Measurements from ENCODE around the gene SSU72.

The SSU72 gene

GRCh38 chr1:1610796-1611195 lies 36.1 kb upstream of the SSU72 start:
- no peak for DNase-seq (ENCODE audit: low read depth)

DNA sequence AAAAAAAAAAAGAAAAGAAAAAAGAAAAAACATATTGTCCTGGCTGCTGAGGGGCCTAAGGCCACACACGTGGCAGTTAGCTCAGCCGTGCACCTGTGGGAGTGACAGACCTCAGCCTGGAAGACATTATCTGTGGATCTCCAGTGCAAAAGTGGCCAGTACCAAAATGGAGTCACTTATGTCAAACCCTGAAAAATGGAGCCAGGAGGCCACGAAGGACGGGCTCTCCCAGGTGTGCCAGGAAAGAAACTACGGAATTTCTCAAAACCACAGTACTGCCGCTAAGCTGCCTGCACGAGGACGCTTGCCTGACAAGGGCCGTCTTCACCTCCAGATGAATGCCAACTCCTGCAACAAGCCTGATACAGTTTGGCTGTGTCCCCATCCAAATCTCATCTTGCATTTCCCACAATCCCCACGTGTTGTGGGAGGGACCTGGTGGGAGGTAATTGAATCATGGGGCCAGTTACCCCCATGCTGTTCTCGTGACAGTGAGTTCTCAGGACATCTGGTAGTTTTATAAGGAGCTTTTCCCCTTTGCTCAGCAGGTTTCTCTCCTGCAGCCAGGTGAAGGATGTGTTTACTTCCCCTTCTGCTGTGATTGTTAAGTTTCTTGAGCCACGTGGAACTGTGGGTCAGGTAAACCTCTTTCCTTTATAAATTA lies 35.3 kb upstream of the SSU72 start:
- no peak for DNase-seq (ENCODE audit: low read depth)

DNA sequence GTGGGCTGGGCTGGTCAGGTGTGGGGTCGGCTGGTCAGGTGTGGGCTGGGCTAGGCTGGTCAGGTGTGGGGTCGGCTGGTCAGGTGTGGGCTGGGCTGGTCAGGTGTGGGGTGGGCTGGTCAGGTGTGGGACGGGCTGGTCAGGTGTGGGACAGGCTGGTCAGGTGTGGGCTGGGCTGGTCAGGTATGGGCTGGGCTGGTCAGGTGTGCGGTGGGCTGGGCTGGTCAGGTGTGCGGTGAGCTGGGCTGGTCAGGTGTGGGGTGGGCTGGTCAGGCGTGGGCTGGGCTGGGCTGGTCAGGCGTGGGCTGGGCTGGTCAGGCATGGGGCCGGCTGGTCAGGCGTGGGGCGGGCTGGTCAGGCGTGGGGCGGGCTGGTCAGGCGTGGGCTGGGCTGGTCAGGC lies 31.6 kb upstream of the SSU72 start:
- DNase-seq (ENCODE audit: low read depth): no peak

DNA sequence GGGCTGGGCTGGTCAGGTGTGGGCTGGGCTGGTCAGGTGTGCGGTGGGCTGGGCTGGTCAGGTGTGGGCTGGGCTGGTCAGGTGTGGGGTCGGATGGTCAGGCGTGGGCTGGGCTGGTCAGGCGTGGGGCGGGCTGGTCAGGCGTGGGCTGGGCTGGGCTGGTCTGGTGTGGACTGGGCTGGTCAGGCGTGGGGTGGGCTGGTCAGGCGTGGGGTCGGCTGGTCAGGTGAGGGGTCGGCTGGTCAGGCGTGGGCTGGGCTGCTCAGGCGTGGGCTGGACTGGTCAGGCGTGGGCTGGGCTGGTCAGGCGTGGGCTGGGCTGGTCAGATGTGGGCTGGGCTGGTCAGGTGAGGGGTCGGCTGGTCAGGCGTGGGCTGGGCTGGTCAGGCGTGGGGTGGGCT lies 31.1 kb upstream of the SSU72 start:
- no peak for DNase-seq (ENCODE audit: low read depth)

DNA sequence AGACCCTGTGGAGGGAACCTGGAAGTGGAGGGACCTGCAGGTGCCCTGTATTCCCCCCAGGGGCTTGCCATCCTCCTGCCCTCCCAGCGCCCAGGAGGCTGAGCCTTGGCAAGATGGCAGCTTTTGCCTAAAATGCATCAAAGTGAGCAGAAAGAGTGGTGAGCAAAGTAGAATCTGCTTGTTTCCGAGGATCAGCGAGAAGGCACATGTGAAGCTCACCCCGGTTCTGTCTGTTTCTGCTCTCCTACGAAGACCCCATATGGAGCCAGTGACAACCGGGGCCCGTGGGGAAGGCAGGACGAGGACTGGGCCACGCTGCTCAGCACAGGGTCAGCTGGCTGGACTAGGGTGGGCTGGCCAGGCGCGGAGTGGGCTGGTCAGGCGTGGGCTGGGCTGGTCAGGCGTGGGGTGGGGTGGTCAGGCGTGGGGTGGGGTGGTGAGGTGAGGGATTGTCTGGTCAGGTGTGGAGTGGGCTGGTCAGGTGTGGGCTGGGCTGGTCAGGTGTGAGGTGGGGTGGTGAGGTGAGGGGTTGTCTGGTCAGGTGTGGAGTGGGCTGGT lies 30.4 kb upstream of the SSU72 start:
- DNase-seq (ENCODE audit: low read depth): no peak

DNA sequence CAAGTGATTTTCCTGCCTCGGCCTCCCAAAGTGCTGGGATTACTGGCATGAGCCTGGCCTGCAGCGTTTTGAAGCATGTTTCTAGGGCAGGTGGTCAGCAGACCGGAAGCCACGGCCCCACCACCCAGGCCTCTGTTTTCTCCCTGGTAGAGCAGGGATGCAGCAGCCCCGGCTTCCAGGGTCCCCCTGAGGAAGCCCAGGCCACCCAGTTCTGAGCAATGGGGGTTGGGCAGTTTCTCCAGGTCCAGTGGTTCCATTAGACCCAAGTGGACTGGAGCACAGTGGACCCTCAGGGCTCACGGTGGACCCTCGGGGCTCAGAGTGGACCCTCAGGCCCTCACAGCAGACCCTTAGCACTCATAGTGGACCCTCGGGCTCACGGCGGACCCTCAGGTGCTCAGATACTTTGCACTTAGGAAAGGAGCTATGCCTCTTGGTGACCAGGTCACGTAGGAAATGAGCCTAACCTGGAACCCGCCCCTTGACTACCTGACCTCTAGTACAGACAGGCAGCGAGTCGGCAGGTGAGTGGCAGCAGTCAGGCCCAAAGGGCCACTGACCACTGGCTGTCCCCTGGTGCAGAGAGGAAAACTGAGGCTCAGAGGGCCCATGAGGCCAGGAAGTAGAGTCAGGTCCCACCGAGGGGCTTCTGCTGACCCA lies 29.8 kb upstream of the SSU72 start:
- no peak for DNase-seq (ENCODE audit: low read depth)

DNA sequence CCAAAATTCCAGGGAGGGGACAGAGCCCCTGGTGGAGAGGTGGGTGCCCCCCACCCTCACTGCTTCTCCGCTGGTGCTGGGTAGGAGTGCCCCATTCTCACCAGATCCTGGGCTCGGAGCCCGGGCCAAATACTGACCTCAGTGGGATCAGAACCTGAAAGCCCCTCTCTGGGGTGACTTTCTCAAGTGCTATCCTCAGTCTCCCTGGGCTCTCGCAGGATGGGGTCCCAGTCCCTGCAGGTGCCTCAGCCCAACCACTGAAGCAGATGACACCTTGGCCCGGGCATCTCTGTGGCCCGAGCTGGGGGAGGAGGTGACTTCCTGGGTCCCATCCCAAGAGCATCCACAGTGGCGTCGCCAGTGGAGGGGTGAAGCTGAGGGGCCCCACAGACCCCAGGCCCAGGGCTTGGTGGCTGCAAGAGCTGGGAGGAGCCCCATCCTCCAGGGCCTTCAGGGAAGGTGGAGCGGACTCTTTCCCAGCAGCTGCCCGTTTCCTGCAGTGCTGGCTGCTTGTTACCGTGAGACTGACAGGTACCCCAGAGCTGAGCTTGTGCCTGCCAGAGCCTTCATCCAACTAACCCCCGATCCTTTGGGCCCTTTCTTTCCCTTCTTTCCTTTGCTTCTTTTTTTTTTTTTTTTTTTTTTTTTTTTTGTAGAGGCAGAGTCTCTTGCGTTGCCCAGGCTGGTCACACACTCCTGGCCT lies 29.2 kb upstream of the SSU72 start:
- no peak for DNase-seq (ENCODE audit: low read depth)

GRCh38 chr1:1602968-1603506 lies 28.4 kb upstream of the SSU72 start:
- no peak for DNase-seq (ENCODE audit: low read depth)

DNA sequence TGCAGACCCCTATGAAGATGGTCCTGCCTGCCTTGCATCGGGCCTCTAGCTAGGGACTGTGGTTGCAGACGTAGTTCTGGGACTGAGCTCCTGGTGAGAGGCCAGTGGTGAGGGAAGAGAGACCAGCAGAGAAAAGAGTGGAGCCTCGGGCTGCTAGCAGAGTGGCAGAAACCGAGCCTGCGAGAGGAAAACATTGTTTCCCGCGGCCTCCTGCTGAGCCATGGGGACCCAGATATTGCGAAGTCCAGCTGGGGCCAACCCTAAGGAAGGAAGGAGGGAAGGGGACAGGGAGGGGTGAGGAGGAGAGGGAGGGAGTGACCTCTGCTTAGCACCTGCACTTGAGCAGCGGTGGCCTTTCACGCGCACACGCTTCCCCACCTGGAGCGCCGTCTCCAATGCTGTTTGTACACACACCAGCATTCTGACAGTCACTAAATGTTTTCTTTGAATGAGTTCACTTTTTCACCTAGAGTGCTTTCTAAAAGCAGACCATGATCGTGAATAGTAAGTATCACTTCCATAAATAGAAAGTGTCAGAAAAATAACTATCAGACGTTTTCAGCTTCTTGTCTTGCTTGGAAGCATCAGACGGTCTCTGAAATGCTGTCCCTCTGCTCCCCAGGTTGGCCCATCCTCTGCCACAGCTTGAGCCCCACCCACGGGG lies 27.8 kb upstream of the SSU72 start:
- no peak for DNase-seq (ENCODE audit: low read depth)

GRCh38 chr1:1601564-1602303 lies 27.1 kb upstream of the SSU72 start:
- DNase-seq (ENCODE audit: low read depth): no peak

- no peak for DNase-seq (ENCODE audit: low read depth)
Observed at GRCh38 chr1:1600861-1601563, 26.3 kb upstream of the SSU72 start.

- DNase-seq (ENCODE audit: low read depth): no peak
Observed at GRCh38 chr1:1599935-1600860, 25.5 kb upstream of the SSU72 start, which contains the start of gene FNDC10. FNDC10 (minus strand) TSS chr1:1600135; CDS start chr1:1600015, 120 bp downstream.

GRCh38 chr1:1599030-1599934 lies 24.6 kb upstream of the SSU72 start:
- DNase-seq (ENCODE audit: low read depth): no peak

- DNase-seq (ENCODE audit: low read depth): no peak
Observed at GRCh38 chr1:1598720-1599029, 24.0 kb upstream of the SSU72 start.

DNA sequence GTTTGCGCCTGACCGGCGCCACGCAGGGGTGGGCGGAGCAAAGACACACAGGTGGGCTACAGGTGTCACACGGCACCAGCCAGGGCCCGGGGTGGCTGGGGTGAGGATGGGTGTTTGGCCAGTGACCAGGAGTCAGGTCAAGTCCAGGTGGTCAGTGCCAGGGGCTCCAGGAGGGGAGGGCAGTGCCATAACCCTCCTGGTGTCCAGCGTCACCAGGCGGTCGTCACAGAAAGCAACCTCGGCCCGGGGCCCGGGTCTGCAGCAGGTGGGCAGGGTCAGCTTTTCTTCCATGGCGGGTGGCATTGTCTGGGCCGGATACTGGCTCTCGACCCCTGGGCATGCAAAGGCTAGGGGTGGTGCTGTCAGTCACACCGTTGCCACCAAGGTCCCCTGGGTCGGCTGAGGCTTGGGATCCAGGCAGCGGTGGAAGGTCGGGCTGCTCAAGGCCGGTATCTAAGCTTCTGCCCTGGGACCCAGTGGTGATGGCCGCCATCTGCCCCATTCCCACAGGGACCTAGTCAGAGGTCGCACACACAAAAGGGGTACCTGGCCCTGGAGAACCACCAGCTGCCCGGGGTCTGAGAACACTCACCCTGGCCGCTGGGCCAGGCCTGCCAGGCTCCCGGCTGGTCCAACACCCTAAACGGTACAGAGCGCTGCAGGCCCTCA lies 23.5 kb upstream of the SSU72 start:
- DNase-seq (ENCODE audit: low read depth): no peak

- no peak for DNase-seq (ENCODE audit: low read depth)
Observed at GRCh38 chr1:1597275-1597930, 22.7 kb upstream of the SSU72 start.

GRCh38 chr1:1596493-1597274 lies 22.0 kb upstream of the SSU72 start:
- no peak for DNase-seq (ENCODE audit: low read depth)

Data from fibroblast of the conjunctiva (primary cell).